OCI-LY7 (cell line): Measurements from ENCODE around the gene GRP.

Experiments used
- CTCF ChIP-seq: fragments of 200-600 bp; sonication (generic); conservative IDR thresholded peaks from 2 replicates; pipeline ENCODE4 v1.5.1; 2014; ENCODE audit warnings: mild to moderate bottlenecking, antibody characterized with exemption, low read length, moderate library complexity, mixed read lengths
- EZH2phosphoT487 ChIP-seq: fragments of 200-600 bp; sonication (generic); IDR thresholded peaks from 2 replicates; pipeline ENCODE4 v1.6.1; 2018; ENCODE audit warnings: low read depth, borderline replicate concordance, mild to moderate bottlenecking, mixed run types, antibody characterized with exemption, low read length, moderate library complexity, mixed read lengths

GRCh38 chr18:59220164-59220783 is 316 bp downstream of the GRP start:
- TF ChIP-seq CTCF (no peak), EZH2phosphoT487 (no peak)
